GM12872 (cell line): Measurements from ENCODE around the gene STPG3.

Experiments
- CTCF ChIP-seq: IDR thresholded peaks from 3 replicates; pipeline ENCODE4 v1.5.1; 2011; ENCODE audit warnings: low read depth, mild to moderate bottlenecking, low read length, moderate library complexity; ENCODE audit not compliant: insufficient read depth

STPG3 gene

GRCh38 chr9:137273611-137274320 lies 22.7 kb downstream of the STPG3 start:
- TF ChIP-seq CTCF, result no peak

- TF ChIP-seq CTCF, result no peak
These were observed 24.1 kb downstream of the STPG3 start for GRCh38 chr9:137275203-137275587.

DNA sequence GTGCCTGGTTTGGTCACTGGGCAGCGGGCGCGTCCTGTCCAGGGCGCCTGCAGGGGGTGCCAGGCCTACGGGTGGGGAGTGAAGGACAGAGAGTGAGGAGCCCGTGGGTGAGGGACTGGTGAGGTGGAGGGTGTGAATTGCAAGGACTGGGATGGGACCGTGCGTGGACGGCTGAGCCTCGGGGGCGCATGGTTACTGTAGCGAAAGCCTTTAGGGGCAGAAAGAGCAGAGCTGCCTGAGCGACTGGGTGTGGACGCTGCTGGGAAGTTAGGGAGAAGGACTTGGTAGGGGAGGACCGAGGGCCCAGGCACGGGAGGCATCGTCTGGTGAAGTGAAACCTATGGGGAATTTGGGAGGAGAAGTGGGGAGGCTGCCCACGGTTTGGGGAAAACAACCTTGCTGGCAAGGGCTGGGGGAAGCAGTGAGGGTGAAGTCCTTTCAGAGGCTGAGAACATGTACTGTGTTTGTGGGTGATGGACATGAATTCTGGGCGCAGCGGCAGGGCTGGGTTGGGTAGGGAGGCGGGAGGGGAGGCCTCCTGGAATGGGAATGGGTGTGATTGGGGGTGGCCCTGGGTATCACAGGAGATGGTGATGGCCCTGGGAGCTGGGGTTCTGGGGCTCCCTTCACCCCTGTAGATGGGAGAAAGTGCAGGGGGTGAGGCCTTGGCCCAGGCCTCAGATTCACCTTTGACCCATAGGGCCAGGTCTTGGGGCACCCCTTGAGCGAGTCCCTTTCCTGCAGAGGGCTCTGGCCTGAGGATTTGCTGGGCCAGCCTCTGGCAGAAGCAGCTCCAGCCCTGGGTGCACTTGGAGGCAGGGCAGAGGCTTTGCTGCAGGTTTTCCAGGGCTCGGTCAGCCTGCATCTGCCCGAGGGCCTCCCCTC lies 24.7 kb downstream of the STPG3 start:
- TF ChIP-seq CTCF, result no peak

DNA sequence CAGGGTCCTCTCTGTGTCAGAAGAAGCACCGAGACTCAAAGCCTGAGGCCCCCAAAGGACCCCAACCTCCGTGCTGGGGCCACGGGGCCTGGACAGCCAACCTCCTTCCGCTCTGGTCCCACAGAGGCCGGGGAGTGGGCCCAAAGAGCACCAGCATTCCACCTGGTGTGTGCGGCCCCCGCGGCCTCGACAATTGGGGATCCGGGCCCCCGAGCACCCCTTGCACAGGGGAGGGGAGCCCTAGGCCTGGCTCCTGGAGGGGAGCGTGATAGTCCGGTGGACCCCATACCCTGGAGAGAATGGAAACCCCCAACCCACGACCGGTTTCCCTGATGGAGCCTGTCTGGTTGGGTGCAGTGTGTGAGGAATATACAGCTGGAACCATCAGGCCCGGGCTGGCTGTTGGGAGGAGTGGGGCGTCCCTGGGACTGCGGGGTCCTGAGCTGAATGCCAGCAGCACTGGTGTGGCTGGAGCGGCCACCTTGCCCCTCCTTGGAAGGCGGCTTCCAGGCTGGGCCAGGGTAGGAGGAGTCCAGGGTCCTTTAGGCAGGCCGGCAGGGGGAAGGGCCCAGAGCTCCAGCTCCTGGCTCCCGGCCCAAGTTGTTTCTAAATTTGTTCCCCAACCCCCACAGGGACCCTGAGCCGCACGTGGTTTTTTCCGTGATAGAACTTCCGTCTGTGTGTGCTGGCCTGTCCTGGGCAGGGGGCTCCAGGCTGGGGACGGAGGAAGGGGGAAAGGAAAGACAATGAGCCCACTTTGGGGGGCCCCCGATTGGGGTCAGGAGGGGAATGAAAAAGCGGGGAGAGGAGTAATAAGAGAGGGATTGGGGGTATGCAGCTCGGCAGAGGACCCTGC lies 25.6 kb downstream of the STPG3 start:
- TF ChIP-seq CTCF, result no peak

DNA sequence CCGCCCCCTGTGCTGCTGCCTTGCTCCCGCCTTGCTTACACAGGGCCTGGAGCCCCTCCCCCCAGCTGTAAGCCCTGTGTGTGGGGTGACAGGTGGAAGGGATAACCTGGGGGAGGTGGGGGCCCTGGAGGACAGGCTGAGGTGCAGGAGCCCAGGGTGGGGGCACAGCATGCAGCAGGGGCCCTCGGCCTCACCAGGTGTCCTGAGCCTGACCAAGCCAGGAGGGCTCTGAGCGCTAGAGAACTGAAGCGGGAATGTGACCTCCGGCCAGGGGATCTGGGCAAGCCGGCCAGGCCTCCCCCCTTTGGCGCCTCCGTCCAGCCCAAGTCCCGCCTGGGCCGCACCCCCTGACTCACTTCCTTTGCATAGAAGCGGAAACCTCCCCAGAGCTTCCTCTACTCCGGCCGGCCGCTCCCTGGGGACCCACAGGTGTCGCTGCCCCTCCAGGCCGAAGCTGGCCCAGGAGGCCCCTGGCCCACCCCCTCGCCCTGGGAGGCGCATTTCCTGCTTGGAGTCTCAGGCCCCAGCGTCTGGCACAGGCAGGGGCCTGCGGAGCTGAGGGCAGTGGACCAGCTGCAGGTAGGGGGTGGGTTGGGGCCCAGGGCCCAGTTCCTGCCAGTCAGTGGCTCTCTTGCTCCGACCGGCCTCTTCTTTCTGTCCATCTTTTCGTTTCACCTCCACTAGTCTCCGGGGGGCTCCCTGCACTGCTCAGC lies 26.4 kb downstream of the STPG3 start, which contains the start of gene TOR4A:
TSS of gene TOR4A (plus strand) at position 398 of the 713 bp plus-strand sequence. CDS start 964 bp downstream, outside the sequence.
- 0 out of 3 replicates have a peak, but pooled peaks have one; percentile 16 for TF ChIP-seq CTCF

GRCh38 chr9:137278061-137278701 lies 27.1 kb downstream of the STPG3 start:
- no peak for TF ChIP-seq CTCF
